Uterus (tissue), 4 donors: ENCODE measurements around the gene CCR7. TPM values are rescaled to one million over a fixed set of nuclear protein-coding genes. Genes with fewer than 3 reads are reported as not detected.

Source experiments
- DNase-seq, 2 donors: peaks; one replicate each; pipeline ENCODE4 v3.0.0-alpha.2; 2019 to 2020
- H3K27ac ChIP-seq, 2 donors: fragments of 200-600 bp; sonication (generic); 1 replicate in 1 of 2; 2 replicates in 1 of 2; pipeline ENCODE4 v1.5.1; 2016 to 2018
- H3K27me3 ChIP-seq, 2 donors: fragments of 200-600 bp; sonication (generic); one replicate each; pipeline ENCODE4 v1.5.1; 2018 to 2019; ENCODE audit warnings: control low read depth in 1 of 2
- H3K36me3 ChIP-seq, 2 donors: fragments of 200-600 bp; sonication (generic); one replicate each; pipeline ENCODE4 v1.5.1; 2019; ENCODE audit warnings: control low read depth in 1 of 2
- H3K4me1 ChIP-seq, 2 donors: fragments of 200-600 bp; sonication (generic); one replicate each; pipeline ENCODE4 v1.5.1; 2018 to 2019; ENCODE audit warnings: control low read depth in 1 of 2
- H3K4me3 ChIP-seq, 2 donors: fragments of 200-600 bp; sonication (generic); 1 replicate in 1 of 2; 2 replicates in 1 of 2; pipeline ENCODE4 v1.5.1; 2018 to 2019; ENCODE audit warnings: mild to moderate bottlenecking in 1 of 2
- H3K9me3 ChIP-seq, 2 donors: fragments of 200-600 bp; sonication (generic); one replicate each; pipeline ENCODE4 v1.5.1; 2019; ENCODE audit warnings: control low read depth in 1 of 2
- POLR2A ChIP-seq, 2 donors: fragments of 450-650 bp; IDR thresholded peaks; one replicate each; pipeline ENCODE4 v1.6.1; 2016; ENCODE audit warnings: antibody characterized with exemption in 2 of 2, mild to moderate bottlenecking in 1 of 2, moderate library complexity in 1 of 2
- intact Hi-C: fragments of 100-400 bp; cut with DNase I; formaldehyde crosslinking; loops from one replicate; pipeline ENCODE4 v1.15.1; 2023; ENCODE audit warnings: low total_unique reads
- total RNA-seq, 4 donors: library from RNA; depleted of rRNA in 3 of 4; stranded (reverse); fragments of >200 nt in 3 of 4; gene quantifications; one replicate each; pipeline versions ENCODE4 v1.1.0 to v1.2.4, GENCODE V29; 2014 to 2023
- TF ChIP-seq, protein P1 (sequence below), 4 experiments: fragments of 200-600 bp in 2 of 4; fragments of 450-650 bp in 2 of 4; sonication (generic) in 2 of 4; IDR thresholded peaks; one replicate each; pipeline ENCODE4 v1.5.1; 2016 to 2019; ENCODE audit warnings: antibody characterized with exemption in 4 of 4, mild to moderate bottlenecking in 2 of 4, moderate library complexity in 1 of 4
- donor health status: DM: yes; HTN: yes; CAD: no.

The CCR7 gene
- total RNA-seq, 4 donors from 2014 or later: 0.14 TPM; not detected in 3

DNA sequence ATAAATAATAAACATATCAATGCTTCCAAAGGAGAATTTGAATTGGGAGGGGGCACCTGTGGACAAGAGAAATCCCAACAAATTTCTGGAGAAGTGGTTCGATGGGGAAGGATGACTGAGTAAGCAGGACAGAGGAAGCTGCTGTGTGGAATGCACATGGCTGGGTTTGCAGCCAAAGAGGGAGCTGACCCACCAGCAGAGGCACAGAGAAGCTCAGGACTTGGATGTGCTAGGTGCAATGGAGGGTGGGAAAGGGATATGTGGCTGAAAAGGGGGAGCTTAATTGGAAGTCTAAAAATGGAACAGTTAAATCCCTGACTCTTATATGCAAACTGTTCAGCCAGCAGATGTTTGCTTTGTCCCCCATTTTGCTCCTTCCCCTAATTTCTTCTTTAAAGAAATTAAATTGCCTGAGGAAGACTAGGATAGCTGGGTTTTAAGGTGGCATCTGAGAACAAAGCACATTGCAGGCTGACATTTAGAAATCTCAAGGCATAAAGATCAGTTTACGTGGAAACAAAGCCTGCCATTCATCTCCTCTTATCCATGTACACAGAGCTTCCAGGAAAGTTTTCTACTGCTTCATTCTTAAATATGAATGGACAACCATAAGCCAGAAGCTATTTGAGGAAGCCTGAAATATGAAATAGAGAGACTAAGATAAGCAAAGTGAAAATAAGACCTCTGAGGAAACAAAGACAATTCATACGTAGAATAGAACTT lies 40.9 kb downstream of the CCR7 start:
- no peak for DNase-seq

DNA sequence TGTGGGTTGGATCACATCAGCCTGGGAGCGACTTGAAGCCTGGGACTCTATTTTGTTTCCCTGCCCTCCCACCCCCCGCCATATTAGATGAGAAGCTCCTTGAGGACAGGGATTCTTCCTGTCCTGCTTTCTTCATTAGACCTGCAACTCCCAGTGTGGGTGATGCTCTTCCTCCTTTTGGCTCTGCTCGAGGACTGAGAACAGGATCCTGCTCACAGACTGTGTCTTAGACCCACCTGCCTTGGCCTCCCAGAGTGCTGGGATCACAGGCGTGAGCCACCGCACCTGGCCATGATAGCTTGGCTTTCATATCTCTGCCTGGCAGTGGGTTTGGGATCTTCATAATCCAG lies 42.3 kb downstream of the CCR7 start:
- H3K27me3 ChIP-seq: no peaks in the 10 kb centered on the region
- H3K9me3 ChIP-seq: no peaks in the 10 kb centered on the region
- H3K4me3 ChIP-seq: no peak overlapping the region
- intact Hi-C loops: loop anchor here (10.0 kb wide), 1 partner anchor 128 kb away; no protein-coding TSS in a partner anchor
- peak overlapping the region in 1 of 2 donors; percentile 29 for H3K27ac ChIP-seq
- no peaks in the 10 kb centered on the region for H3K4me1 ChIP-seq
- peak in 1 of 2 donors; percentile 1 for DNase-seq
- TF ChIP-seq POLR2A (IDR thresholded peaks at IDR 0.05): no peak
- TF ChIP-seq, protein P1, sequence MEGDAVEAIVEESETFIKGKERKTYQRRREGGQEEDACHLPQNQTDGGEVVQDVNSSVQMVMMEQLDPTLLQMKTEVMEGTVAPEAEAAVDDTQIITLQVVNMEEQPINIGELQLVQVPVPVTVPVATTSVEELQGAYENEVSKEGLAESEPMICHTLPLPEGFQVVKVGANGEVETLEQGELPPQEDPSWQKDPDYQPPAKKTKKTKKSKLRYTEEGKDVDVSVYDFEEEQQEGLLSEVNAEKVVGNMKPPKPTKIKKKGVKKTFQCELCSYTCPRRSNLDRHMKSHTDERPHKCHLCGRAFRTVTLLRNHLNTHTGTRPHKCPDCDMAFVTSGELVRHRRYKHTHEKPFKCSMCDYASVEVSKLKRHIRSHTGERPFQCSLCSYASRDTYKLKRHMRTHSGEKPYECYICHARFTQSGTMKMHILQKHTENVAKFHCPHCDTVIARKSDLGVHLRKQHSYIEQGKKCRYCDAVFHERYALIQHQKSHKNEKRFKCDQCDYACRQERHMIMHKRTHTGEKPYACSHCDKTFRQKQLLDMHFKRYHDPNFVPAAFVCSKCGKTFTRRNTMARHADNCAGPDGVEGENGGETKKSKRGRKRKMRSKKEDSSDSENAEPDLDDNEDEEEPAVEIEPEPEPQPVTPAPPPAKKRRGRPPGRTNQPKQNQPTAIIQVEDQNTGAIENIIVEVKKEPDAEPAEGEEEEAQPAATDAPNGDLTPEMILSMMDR (IDR thresholded peaks at IDR 0.05): no peak
- H3K36me3 ChIP-seq: no peaks in the 10 kb centered on the region

More for the DNA sequence above, 40.9 kb downstream of the CCR7 start:
- TF ChIP-seq POLR2A (IDR thresholded peaks at IDR 0.05): no peak
- TF ChIP-seq, protein P1 (IDR thresholded peaks at IDR 0.05): no peak
- Histone ChIP-seq H3K9me3 (no peaks in the 10 kb centered on the region), H3K27me3 (no peaks in the 10 kb centered on the region), H3K4me1 (no peaks in the 10 kb centered on the region), H3K36me3 (no peaks in the 10 kb centered on the region), H3K4me3 (no peak overlapping the region), H3K27ac (no peak overlapping the region)
- intact Hi-C loops: loop anchor here (10.0 kb wide), 1 partner anchor 130 kb away; no protein-coding TSS in a partner anchor

DNA sequence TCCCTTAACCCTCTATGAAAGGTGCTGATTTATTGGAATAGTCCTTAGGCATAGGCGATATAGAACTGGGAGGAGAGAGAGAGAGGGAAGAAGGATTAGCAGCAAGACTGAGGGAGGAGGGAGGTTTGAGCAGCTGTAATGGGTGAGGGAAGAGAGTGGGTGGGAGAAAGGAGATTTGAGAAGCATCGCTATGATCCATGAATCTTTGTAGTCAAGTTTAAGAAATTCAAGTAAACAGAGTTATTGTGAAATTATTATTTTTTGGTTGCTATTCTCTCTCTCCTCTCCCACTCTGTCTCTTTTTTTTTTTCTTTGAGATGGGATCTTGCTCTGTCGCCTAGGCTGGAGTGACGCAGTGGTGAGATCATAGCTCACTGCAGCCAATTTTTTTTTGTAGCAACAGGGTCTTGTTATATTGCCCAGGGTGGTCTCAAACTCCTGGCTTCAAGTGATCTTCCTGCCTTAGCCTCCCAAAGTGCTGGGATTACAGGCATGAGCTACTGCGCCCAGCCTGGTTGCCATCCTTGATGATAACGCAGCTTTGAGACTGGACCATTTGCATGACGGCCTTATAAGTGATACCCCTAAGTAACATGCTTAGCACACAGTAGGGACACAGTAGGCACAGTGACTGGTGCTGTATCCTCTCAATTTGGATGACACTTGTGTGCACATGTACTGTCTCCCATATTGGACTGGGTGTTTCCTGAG lies 42.9 kb downstream of the CCR7 start:
- intact Hi-C loops: loop anchor here (10.0 kb wide), 1 partner anchor 128 kb away; no protein-coding TSS in a partner anchor
- peak overlapping the region; percentile 15 to 29 for H3K27ac ChIP-seq
- H3K36me3 ChIP-seq: no peaks in the 10 kb centered on the region
- TF ChIP-seq POLR2A (IDR thresholded peaks at IDR 0.05): no peak
- TF ChIP-seq, protein P1 (IDR thresholded peaks at IDR 0.05): no peak
- no peaks in the 10 kb centered on the region for H3K9me3 ChIP-seq
- H3K4me1 ChIP-seq: no peaks in the 10 kb centered on the region
- H3K27me3 ChIP-seq: no peaks in the 10 kb centered on the region
- no peak overlapping the region for H3K4me3 ChIP-seq
- peak; percentile 15 to 16 for DNase-seq

DNA sequence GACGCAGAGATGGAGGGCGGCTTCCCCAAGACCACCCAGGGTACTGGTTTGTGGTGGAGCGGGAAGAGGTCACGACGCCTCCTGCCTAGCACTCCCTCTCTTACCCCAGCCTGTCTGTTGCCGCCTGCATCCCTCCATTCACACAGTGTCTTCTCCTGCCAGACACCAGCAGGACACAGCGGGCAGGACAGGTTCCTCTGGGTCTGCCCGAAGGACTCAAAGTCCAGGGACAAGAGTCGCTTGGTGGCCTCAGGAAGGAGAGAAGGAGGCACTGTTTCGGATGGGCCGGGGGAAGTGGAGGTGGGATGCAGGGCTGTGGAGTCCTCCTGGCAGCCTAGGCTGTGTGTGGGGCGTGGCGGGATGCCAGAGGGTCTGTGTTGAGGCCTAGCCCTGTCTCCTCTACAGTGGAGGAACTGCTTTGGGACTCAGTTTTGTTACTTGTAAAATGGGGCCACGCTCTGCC lies 44.2 kb downstream of the CCR7 start:
- Histone ChIP-seq H3K36me3 (no peaks in the 10 kb centered on the region), H3K4me1 (no peaks in the 10 kb centered on the region), H3K27me3 (no peaks in the 10 kb centered on the region), H3K27ac (no peak overlapping the region), H3K9me3 (no peaks in the 10 kb centered on the region), H3K4me3 (no peak overlapping the region)
- TF ChIP-seq, protein P1 (IDR thresholded peaks at IDR 0.05): no peak
- TF ChIP-seq POLR2A (IDR thresholded peaks at IDR 0.05): no peak
- intact Hi-C loops: loop anchor here (10.0 kb wide), 1 partner anchor 126 kb away; no protein-coding TSS in a partner anchor
- DNase-seq: peak in 1 of 2 donors; percentile 21
